GM20000 (cell line): ENCODE measurements around the gene SPAAR.
"Not testable (repeated sequence)": the region's sequence is repeated elsewhere in the genome, so short reads cannot be mapped to it uniquely, and the experiment has no call there.

ENCODE experiments used
- DNase-seq: peaks from one replicate; pipeline ENCODE4 v3.0.0; 2012; ENCODE audit warnings: low spot score
- TF ChIP-seq, protein P1 (sequence below): IDR thresholded peaks from 2 replicates; pipeline ENCODE4 v1.5.1; 2012; ENCODE audit warnings: mild to moderate bottlenecking, control low read depth; ENCODE audit errors: extremely low read depth, missing control alignments

The SPAAR gene

GRCh38 chr9:35868933-35869332 lies 40.4 kb upstream of the SPAAR start:
- TF ChIP-seq, protein P1, sequence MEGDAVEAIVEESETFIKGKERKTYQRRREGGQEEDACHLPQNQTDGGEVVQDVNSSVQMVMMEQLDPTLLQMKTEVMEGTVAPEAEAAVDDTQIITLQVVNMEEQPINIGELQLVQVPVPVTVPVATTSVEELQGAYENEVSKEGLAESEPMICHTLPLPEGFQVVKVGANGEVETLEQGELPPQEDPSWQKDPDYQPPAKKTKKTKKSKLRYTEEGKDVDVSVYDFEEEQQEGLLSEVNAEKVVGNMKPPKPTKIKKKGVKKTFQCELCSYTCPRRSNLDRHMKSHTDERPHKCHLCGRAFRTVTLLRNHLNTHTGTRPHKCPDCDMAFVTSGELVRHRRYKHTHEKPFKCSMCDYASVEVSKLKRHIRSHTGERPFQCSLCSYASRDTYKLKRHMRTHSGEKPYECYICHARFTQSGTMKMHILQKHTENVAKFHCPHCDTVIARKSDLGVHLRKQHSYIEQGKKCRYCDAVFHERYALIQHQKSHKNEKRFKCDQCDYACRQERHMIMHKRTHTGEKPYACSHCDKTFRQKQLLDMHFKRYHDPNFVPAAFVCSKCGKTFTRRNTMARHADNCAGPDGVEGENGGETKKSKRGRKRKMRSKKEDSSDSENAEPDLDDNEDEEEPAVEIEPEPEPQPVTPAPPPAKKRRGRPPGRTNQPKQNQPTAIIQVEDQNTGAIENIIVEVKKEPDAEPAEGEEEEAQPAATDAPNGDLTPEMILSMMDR = no peak
- DNase-seq = no peak

GRCh38 chr9:35869621-35870216 lies 39.6 kb upstream of the SPAAR start:
- TF ChIP-seq, protein P1 = no peak

DNA sequence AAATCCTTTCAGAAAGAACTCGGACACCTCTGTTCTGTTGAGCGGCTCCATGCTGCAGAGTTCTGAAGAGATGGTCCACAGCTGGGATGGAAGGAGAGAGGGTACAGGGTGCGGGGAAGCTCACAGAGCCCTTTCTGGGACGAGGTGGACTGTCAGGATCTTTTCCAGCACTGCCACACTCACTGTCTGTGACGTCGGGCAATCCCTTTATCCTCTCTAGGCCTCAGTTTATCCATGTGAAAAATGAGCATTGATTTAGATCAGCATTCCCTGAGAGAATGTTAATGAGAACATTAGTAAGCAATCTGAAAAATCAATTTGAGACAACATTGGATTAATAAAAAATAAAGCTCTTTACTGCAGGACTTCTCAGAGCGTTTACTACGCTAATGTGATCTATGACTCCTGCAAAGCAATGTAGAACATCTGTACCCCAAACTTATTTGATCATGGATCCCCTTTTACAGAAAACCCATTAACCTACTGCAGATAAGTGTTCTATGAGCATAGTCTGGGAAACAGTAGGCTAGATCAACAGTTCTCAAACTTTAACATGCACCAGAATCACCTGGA lies 38.9 kb upstream of the SPAAR start, which contains the start of gene OR13J1:
Gene OR13J1 (minus strand): TSS at position 51 of the 573 bp plus-strand sequence. CDS start 0 bp downstream, at position 51.
- TF ChIP-seq, protein P1 = no peak
- DNase-seq = no peak

More at GRCh38 chr9:35869621-35870216, 39.6 kb upstream of the SPAAR start:
- DNase-seq = no peak

DNA sequence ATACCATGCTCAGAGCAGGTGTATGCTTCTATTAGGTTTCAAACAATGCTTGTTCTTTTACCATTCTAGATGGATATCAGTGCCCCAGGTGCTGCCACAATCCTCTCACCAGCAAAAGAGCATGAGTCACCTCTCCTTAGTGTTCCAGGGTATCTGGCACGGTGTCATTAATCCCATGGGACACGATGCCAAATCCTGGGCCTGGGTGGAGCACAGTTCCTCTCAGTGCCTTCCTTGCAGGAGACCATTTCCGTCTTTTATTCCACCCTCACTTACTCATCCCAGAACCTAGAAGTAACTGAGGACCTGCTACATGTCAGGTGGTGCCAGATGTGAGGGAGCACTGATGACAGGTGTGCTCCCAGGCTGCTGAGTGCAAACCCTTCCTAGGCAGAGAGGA lies 37.7 kb upstream of the SPAAR start:
- DNase-seq = no peak

GRCh38 chr9:35872505-35872904 lies 36.8 kb upstream of the SPAAR start:
- TF ChIP-seq, protein P1 = no peak
- DNase-seq = no peak

More for the DNA sequence above, 37.7 kb upstream of the SPAAR start:
- TF ChIP-seq, protein P1 = no peak

DNA sequence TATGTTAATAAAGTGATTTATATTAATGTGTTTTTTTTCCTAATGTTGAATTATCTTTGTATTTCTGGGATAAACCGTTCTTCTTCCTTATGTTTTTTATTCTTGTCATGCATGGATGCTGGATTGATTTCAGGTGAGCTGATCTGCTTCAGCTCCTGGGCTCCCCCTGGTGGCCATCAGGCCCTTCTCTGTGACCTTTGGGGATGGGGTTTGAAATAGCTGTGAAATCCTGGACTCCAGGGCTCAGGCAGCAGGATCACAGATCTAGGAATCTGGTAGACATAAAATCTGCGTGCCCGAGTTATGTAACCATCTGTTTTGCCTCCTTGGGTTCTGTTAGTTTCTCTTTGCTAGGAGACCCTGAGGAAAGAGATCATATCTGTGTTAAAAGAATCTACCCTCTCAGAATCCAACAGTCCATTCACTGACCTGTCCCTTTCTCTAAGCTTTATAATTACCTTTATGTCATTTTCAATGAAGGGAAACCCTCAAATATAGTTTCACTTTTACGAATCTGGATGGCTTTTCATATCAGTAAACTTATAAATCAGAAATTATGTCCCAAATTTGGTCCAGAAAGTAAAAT lies 26.9 kb upstream of the SPAAR start:
- DNase-seq = peak; percentile 76
- TF ChIP-seq, protein P1 = peak; percentile 95

DNA sequence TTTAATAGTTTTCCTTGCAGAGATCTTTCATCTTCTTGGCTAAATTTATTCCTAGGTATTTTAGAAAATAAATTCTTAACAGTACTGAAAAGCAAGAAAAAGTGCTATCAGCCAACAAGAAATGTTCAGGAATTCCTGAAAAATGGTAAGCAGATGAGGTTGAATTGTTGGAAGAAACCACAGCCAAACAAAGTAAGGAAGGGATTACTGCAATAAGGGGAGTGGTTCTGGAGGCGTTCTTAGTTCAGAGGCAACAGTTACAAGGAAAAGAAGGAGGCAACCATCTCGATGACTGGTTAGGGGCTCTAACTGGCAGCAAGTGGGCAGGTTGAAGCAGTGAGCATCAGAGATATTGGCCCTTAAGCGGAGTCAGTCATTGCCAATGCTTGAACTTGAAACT lies 26.3 kb upstream of the SPAAR start:
- DNase-seq = no peak

GRCh38 chr9:35884908-35885307 lies 24.4 kb upstream of the SPAAR start:
- DNase-seq = not testable (repeated sequence)

More for the DNA sequence above, 26.3 kb upstream of the SPAAR start:
- TF ChIP-seq, protein P1 = no peak
